Left kidney (tissue), 2 donors: ENCODE results near the gene CHD2. TPM values are rescaled to one million over a fixed set of nuclear protein-coding genes. Genes with fewer than 3 reads are reported as not detected.

ENCODE experiments used
- DNase-seq: peaks from one replicate; pipeline ENCODE4 v3.0.0-alpha.2; 2013
- polyA plus RNA-seq: library from polyadenylated mRNA; unstranded; fragments of 120-200 nt; gene quantifications from one replicate; pipeline ENCODE4 v1.2.1, GENCODE V29; 2013; ENCODE audit not compliant: insufficient read length

The CHD2 gene
- polyA plus RNA-seq, 1 donor = 134 TPM

- no peak for DNase-seq
These were observed 15.5 kb upstream of the CHD2 start for GRCh38 chr15:92884436-92885223.

DNA sequence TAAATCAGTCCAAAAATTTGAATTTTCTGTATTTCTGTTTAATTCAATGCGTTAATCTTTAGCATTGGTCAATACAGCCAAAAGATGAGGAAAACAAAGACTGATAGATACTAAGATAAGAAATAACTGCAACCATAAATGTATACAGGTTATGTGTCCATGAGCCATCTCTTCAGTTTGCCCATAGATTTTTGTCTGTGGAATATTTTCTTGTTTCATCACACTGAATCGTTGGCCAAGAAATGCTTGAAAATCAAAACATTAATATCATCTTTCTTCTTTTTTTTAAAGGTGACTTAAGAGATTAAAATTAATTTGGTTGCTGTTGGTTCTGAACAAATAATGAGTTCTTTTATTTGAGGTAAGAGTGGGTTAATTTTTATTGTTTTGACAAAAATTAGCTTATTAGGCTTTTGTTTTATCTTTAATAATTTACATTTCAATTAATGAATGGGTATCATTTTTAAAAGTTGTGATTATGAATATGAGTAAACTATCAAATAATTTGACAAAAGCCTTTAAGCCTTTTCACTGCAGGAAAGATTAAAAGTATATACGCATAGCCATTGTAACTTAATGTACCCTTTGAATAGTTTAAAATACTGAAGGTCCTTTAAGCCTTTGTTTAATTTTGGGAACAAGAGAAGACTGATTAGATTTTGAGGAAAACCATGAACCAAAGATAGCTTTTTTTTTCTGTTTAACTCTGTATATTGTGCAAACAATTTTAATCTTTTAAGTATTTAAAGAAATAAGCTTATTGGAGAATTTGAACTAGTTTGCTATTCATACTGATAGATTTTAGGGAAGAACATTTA, 14.7 kb upstream of the CHD2 start:
- no peak for DNase-seq

DNA sequence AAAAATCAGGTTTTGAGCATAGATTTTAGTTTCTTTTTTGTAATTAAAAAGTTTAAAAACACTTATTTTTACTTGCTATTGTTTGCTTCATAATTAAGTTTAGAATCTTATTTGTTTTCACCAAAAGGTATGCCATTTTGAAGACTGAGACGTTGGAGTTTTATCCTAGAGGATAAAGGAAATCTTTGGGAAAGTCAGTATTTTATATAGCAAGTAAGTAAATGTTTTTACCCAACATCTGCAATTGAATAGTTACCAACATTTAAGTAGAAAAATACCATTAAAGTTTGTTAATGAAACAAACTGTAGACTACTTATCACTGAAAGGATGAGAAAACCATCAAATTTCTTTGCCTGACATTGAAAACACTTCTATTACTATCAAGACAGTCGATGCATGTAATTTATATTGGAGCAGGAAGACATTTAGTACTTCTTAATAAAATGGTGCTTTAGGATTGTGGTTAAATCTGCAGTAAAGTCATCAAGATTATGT, 14.0 kb upstream of the CHD2 start:
- DNase-seq = no peak

DNA sequence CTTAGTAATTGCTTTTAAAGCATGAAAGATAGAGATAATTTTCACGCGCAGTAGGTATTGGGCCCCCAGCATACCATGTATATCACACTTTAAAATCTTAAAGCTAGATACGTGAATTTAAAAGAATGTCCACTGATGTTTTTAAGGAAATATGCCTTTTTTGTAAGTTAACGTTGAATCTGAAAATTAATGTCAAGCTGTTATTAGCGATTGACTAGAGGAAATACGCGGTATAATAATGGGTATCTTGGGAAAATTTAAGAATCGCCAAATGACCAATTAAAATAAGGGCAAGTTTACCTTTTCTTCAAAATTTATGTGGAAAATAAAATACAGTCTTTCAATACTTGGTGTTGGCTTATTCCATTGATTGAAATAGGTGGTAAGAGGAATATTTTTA, 13.3 kb upstream of the CHD2 start:
- no peak for DNase-seq

DNA sequence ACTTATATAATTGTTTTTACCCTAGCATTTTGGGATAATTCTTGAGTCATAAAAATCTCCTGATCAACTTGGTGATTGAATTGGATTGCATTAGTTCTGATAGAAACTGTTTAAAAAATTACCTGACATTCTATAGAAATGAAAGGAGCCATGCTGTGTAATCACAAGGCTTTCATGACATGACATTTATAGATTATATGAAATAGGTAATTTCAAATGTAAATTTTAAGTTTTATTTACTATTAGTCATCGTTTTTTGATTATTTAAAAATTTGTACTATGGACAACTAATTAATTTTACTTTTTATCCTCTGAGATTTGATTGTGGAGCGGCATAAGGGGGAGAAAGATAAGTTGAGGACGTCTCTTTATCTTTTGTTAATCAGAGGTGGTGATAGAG, 12.3 kb upstream of the CHD2 start:
- no peak for DNase-seq

DNA sequence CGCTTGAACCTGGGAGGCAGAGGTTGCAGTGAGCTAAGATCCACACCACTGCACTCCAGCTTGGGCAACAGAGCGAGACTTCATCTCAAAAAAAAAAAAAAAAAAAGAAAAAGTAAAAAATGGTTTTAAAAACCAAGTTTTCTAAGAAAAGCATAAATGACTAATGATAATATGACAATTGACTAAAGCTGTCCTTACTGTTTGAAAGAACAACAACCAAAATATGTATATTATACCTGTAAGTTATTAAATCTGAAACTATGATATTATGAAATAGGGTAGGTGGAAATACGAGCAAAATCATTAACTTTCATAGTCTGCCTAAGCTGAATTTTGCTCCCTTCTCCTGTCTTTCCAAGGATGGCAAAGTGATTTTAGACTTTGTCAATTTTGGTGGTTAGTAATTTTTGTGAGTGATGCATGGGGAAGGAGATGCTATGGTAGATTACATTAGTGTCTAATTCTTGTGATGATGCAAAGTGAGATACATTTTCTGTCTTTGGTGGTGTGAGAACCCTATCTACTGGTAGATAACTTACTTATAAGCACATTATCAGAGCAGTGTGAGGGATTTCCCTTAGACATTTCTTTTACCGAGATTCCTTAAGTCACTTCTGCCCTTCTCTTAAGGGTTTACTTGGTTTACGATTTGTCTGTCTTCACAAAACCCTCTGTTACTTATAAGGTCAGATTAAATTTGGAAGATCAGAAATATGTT, 10.6 kb upstream of the CHD2 start:
- no peak for DNase-seq

DNA sequence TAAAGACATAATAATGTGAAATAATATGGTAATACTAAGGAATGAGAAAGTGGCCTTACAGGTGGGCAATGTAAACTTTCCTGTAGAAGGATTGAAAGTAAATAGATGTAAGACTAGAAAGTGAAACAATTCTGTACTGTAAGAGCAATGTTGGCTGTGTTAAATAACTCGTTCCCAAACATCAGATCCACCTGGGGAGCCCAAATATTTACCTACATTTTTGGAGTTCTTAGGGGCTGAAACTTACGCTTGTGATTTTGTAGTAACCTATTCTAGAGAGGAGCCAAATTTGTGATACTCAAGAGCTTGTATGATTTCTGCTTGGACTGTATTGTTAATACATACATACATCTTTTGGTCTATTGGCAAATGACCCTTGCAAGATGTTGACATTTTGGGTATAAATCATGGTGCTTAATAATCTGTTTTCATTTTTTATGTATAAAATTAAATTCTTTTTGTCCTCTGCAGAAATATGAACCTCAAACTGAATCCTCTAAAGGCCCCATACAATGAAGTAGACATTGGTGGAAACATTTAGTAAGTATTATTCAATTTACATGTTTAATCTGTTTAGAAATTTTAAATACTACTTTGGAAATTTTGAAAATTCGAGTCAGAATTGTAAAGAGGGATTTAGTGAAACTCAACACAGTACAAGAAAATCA, 8.5 kb upstream of the CHD2 start:
- DNase-seq = no peak

DNA sequence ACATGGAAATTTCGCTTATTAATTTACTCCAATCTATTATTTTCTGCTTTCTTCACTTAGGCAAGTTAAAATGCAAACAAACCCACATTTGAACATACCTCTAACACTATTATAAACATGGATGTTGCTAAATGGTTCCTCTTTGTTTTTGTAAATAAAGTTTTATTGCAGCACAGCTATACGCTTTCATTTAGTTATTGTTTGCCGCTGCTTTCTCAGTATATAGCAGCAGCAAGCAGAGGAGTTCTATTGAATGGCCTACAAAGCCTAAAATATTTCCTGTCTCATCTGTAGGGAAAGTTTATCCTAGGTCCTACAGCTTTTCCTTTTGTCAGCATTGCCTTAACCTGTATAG, 7.9 kb upstream of the CHD2 start:
- DNase-seq = no peak

- DNase-seq = no peak
These were observed 6.9 kb upstream of the CHD2 start for GRCh38 chr15:92893200-92893599.

DNA sequence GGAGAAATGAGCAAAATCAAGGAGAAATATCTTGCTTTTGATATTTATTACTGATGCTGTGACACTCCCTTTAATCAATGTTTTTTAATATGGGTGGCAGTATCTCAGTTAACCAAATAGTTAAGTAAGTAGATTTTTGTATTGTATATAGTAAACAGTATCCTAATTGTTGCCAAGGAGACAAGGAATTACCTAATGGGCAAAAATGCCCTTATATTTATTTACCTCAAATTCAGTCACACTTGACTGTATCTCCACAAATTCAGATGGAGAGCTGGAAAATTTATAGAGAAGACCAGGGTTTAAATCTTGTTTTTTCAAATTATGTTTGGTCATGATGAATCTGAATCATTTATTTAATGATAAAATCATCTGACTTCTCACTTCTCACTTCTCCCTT, 3.6 kb upstream of the CHD2 start:
- no peak for DNase-seq

DNA sequence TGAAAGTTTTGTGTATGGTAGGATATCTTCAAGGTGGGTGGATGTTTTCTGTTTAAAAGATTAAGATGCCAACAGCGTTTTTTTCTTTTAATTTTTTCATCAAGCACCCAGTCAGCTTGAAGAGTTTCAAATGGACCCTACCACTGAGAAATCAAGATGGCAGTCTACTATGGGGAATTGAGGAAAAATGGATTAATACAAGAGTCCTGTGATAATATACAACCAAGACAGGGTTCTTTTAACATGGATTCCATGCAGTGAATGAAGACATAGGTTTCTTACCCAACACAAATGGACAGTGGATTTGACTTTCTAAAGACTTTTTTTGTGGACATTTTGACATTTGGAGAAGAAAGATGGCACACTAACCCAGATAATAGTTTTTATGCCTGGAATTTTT, 2.5 kb upstream of the CHD2 start:
- DNase-seq = no peak

GRCh38 chr15:92898988-92899582, 1.0 kb upstream of the CHD2 start:
- DNase-seq = no peak

GRCh38 chr15:92899601-92899947, 550 bp upstream of the CHD2 start:
- no peak for DNase-seq

- no peak for DNase-seq
These were observed 577 bp downstream of the CHD2 start for GRCh38 chr15:92900731-92901071.

DNA sequence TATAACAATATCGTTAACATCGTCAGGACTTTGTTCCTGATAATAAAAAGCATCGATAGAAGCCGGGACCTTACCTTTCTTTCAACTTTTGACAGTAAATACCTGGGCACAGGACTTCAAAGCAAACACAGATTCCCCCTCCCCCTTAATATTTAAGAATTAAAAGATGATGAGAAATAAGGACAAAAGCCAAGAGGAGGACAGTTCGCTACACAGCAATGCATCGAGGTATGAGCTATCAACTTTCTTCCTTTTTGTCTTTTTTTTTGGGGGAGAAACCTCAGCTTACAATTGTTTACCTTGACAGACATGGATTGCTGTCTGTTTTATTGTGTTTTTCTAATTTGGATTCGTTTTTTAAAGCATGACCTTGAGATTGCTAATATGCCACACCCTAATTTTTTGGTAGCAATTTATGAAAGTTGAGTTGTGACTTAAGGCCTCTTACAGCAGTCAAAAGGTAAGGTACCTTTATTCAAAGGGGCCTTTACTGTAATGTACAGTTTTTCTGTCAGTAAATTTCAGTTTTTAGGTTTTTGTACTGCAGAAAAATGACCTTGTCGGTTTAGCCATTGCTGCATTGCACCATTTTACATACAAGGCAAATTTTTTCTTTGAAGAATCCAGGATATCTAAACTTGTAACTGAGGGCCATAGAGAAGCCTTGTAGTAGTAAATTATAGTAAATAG, 1.1 kb downstream of the CHD2 start:
- no peak for DNase-seq

- DNase-seq = no peak
These were observed 1.9 kb downstream of the CHD2 start for GRCh38 chr15:92901995-92902394.

DNA sequence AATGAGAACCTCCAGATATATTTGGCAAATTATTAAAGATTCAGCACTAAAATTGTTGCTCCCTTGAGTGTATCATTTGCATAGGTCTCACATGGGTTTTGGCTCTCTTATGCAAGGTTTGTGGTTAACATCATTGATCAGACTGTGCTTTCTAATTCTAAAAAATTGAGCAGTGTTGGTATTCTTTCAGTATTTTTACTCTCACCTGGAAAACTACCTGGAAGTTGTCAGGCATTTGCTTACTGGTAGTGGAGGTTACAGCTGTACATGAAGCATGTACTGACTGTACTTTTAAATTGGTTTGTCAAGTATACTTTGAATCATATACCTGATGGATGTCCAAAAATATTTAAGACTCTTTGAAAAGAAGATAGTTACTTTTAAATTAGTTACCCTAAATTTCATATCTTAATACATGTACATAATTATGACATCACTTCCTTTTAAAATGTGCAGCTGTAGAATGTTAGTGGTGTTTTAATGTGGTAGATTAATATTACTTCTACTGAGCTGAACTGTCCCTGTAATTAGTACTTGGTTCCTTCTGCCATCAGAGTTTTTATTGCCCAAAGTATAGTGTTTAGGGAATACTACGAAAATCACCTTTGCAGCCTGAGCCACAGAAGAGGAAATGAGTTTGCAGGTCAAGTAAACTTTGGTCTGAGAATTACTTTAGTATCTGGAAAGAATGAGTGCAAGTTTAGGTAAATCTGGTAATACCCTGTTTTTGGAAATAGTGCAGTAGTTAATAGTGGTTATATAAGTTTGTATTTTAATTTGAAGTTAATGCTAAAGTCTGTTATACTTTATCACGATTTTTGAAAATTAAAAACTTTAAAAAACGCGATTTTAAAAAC, 2.8 kb downstream of the CHD2 start:
- no peak for DNase-seq

DNA sequence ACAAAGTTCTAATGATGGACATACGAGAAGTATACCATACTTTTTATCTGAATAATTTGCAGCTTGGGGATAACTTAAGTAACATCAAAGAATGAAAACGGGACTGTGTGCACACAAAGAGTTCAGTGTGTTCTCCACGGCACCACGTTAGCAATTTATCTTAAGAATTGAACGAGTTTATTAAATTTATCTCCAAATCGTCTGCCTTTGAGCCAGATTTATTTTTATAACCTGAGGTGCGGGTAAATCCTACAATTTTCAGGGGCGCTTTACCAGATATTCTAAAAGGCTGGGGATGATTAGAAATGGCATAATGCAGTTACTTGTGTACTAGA, 3.5 kb downstream of the CHD2 start:
- DNase-seq = no peak

GRCh38 chr15:92903966-92904721, 4.0 kb downstream of the CHD2 start:
- DNase-seq = peak; percentile 98
